DOHH2 (cell line): Measurements from ENCODE around the gene KBTBD12.

Source experiments
- H3F3A ChIP-seq: fragments of 200-600 bp; sonication (generic), shearing (Covaris generic); 2 replicates; pipeline ENCODE4 v1.6.0; 2016; ENCODE audit warnings: antibody characterized with exemption, mild to moderate bottlenecking; ENCODE audit not compliant: control insufficient read depth, insufficient read depth
- H3K27ac ChIP-seq: fragments of 200-600 bp; sonication (generic); 2 replicates; pipeline ENCODE4 v1.5.1; 2014; ENCODE audit warnings: low read depth, mild to moderate bottlenecking, low read length, moderate library complexity
- H3K27me3 ChIP-seq: fragments of 200-600 bp; sonication (generic); 2 replicates; pipeline ENCODE4 v1.6.1; 2014; ENCODE audit warnings: mild to moderate bottlenecking, low read length, mixed read lengths; ENCODE audit not compliant: control insufficient read depth
- H3K36me3 ChIP-seq: fragments of 200-600 bp; sonication (generic); 2 replicates; pipeline ENCODE4 v1.6.1; 2014; ENCODE audit warnings: mild to moderate bottlenecking, low read length, moderate library complexity, mixed read lengths; ENCODE audit not compliant: control insufficient read depth
- H3K4me1 ChIP-seq: fragments of 200-600 bp; sonication (generic); 2 replicates; pipeline ENCODE4 v1.6.1; 2014; ENCODE audit warnings: mild to moderate bottlenecking, low read length, mixed read lengths; ENCODE audit not compliant: control insufficient read depth
- H3K4me2 ChIP-seq: fragments of 200-600 bp; sonication (generic); 2 replicates; pipeline ENCODE4 v1.6.0; 2014; ENCODE audit warnings: mild to moderate bottlenecking, low read length, moderate library complexity
- H3K4me3 ChIP-seq: fragments of 200-600 bp; sonication (generic); 2 replicates; pipeline ENCODE4 v1.5.1; 2014; ENCODE audit warnings: mild to moderate bottlenecking, low read length, mixed read lengths
- H3K79me2 ChIP-seq: fragments of 200-600 bp; sonication (generic); 2 replicates; pipeline ENCODE4 v1.6.1; 2014; ENCODE audit warnings: mild to moderate bottlenecking, low read length, mixed read lengths; ENCODE audit not compliant: control insufficient read depth
- H3K9me2 ChIP-seq: fragments of 200-600 bp; sonication (generic); replicated peaks from 2 replicates; pipeline ENCODE4 v1.6.1; 2014; ENCODE audit warnings: mild to moderate bottlenecking, low read length, mixed read lengths; ENCODE audit not compliant: control insufficient read depth
- H3K9me3 ChIP-seq: fragments of 200-600 bp; sonication (generic); 2 replicates; pipeline ENCODE4 v1.6.1; 2014; ENCODE audit warnings: antibody characterized with exemption, low read length, mixed read lengths; ENCODE audit not compliant: control insufficient read depth, insufficient read depth
- H4K20me1 ChIP-seq: fragments of 200-600 bp; sonication (generic); 2 replicates; pipeline ENCODE4 v1.6.0; 2014; ENCODE audit warnings: low read depth, mild to moderate bottlenecking, antibody characterized with exemption, low read length, moderate library complexity; ENCODE audit not compliant: control insufficient read depth, insufficient read depth
- CTCF ChIP-seq: fragments of 200-600 bp; sonication (generic); IDR thresholded peaks from one replicate; pipeline ENCODE4 v1.5.1; 2014; ENCODE audit warnings: antibody characterized with exemption, mild to moderate bottlenecking, low read depth, low read length; ENCODE audit not compliant: poor library complexity, severe bottlenecking
- EZH2phosphoT487 ChIP-seq: fragments of 200-600 bp; sonication (generic); IDR thresholded peaks from 2 replicates; pipeline ENCODE4 v1.6.1; 2017; ENCODE audit warnings: borderline replicate concordance, mild to moderate bottlenecking, antibody characterized with exemption, low read length, moderate library complexity, mixed read lengths

Gene KBTBD12

DNA sequence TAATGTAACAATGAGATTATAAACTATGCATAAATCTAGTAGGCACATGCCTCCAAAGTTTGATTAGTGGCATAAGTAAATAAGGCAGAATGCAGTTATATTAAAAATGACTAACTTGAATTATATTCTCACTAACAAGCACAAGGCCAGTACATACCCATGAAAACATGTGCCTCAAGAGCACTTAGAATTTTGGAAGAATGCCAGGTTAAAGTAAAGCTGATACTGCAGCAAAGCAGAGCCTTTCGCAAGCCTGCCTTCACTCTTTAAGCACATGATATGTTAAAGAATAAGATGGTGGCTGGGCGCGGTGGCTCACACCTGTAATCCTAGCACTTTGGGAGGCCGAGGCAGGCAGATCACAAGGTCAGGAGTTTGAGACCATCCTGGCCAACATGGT lies 49.0 kb downstream of the KBTBD12 start:
- Histone ChIP-seq H3K4me2 (no peak overlapping the region), H4K20me1 (no peaks in the 10 kb centered on the region), H3K27me3 (peaks cover 6% of the 10 kb centered on the region; the same call in 1 of the 2 replicates), H3K27ac (no peak overlapping the region), H3K4me3 (no peak overlapping the region), H3K9me3 (no peaks in the 10 kb centered on the region), H3F3A (no peaks in the 10 kb centered on the region), H3K4me1 (no peaks in the 10 kb centered on the region), H3K79me2 (no peaks in the 10 kb centered on the region), H3K9me2 (no peaks in the 10 kb centered on the region), H3K36me3 (no peaks in the 10 kb centered on the region)
- TF ChIP-seq CTCF, result no peak
- no peak for TF ChIP-seq EZH2phosphoT487

- Histone ChIP-seq H3K36me3 (no peaks in the 10 kb centered on the region), H3K4me2 (no peak overlapping the region), H3K27me3 (peaks cover 8% of the 10 kb centered on the region; the same call in 1 of the 2 replicates), H3K79me2 (no peaks in the 10 kb centered on the region), H3K4me1 (no peaks in the 10 kb centered on the region), H3F3A (no peaks in the 10 kb centered on the region), H3K27ac (no peak overlapping the region), H3K9me2 (no peaks in the 10 kb centered on the region), H4K20me1 (no peaks in the 10 kb centered on the region), H3K4me3 (no peak overlapping the region), H3K9me3 (no peaks in the 10 kb centered on the region)
- no peak for TF ChIP-seq EZH2phosphoT487
- TF ChIP-seq CTCF, result no peak
These were observed 49.8 kb downstream of the KBTBD12 start for GRCh38 chr3:127964816-127965215.

- Histone ChIP-seq H3K36me3 (no peaks in the 10 kb centered on the region), H3F3A (no peaks in the 10 kb centered on the region), H3K4me2 (no peak overlapping the region), H3K4me3 (no peak overlapping the region), H3K9me2 (no peaks in the 10 kb centered on the region), H3K27me3 (peaks cover 7% of the 10 kb centered on the region), H4K20me1 (no peaks in the 10 kb centered on the region), H3K9me3 (no peaks in the 10 kb centered on the region), H3K79me2 (no peaks in the 10 kb centered on the region), H3K27ac (no peak overlapping the region), H3K4me1 (no peaks in the 10 kb centered on the region)
- TF ChIP-seq EZH2phosphoT487 (no peak), CTCF (no peak)
These were observed 52.3 kb downstream of the KBTBD12 start for GRCh38 chr3:127967316-127967715.
